HG02588 (cell line): ENCODE results near the gene DET1.

ENCODE experiments used
- ATAC-seq: cut with Tn5 transposase; IDR thresholded peaks from one replicate; pipeline ENCODE4 v1.9.1; 2021; ENCODE audit warnings: mild to moderate bottlenecking, moderate library complexity; ENCODE audit not compliant: unreplicated experiment

The DET1 gene

DNA sequence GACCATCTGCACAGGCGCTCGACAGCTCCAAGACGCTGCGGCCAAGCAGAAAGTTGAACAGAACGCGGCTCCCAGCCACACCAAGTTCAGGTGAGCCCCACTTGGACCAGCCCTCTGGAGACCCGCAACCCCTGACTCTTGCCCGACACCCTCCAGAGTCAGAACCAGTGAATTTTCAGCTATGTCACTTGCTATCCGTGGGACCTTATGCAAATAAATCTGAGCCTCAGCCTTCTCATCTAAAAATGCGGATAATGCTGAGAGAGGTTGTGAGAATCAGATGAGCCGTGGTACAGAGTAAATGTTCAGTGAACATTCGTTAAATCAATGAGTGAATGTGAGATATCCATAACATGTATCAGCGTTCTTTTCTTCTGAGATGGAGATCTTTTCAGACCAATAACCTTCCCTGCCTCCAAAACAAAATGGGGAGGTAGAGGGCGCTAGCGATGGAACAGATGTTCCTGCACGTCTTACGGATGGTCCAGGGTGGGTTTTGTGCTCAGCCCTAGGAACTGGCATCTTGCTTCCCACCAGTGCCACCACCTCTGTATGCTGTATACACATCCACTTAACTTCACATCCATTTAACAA is 78.4 kb downstream of the DET1 start:
- no peak for ATAC-seq

DNA sequence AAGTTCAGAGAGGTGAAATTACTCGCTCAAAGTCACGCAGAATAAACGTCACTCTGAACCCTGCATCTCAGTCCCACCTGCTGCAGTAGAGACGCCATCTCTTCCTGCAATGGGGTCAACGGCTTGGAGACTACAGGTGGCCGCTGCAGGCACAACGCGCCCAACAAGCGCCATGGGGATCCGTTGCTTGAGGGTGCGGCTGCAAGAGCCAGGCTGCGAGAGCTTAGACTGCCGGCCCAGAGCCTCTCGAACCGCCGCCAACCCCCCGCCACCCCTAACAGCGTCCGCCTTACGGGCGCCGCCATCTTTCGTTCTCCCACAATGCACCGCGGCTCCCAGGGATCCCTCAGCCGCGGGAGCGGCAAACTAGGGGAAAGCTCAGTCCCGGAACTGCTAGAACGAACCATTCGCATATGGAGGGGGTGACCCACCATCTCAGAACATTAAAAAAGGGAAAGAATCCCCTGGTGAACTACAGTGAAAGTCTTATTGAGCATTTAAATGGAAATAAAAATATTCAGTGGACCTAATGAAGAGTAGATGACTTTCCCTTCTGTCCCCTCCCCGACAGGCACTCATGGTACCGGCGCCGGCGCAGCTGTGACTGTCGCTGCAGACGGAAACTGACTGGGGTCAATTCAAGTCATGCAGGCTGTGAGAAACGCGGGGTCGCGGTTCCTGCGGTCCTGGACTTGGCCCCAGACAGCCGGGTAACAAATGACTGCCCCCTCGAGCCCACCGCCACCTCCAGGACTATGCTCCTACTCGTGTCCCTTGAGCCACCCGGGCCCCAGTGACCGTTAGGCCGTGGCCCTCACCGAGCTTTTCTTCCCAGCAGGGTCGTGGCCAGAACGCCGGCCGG is 79.2 kb downstream of the DET1 start, which contains the start of the genes MRPL46 and MRPS11:
TSS of gene MRPL46 (minus strand) at position 316 of the 862 bp plus-strand sequence. CDS start at position 305, 11 bp downstream.
TSS of gene MRPS11 (plus strand) at position 636 of the 862 bp plus-strand sequence. CDS start at position 646, 10 bp downstream.
- peak; percentile 89 for ATAC-seq

DNA sequence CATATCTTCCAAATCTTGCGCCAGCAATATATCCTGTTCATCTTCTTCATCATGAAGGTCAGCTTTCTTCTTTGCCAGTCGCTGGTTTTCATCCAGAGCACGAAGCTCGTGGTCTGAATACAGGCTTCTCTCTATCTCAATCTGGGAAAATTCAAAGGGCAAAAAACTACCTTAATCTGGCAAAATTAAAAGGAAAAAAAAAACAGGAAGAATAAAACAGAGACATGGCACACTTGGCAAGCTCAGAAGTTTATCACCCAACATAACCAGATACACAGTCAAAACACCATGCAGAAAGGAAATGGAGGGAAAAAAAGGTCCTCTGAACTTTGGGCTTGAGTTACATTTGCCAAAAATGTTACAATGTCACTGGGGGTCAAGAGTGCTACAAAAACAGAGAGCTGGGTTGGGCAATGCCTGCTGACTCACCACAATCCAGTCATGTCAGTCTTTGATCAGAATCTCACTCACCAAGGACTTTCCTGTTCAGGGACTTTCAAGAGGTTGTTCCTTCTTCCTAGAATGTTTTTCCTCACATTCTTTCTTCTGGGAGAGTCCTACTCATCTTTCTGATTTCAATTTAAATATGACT is 80.8 kb downstream of the DET1 start:
- ATAC-seq: no peak

DNA sequence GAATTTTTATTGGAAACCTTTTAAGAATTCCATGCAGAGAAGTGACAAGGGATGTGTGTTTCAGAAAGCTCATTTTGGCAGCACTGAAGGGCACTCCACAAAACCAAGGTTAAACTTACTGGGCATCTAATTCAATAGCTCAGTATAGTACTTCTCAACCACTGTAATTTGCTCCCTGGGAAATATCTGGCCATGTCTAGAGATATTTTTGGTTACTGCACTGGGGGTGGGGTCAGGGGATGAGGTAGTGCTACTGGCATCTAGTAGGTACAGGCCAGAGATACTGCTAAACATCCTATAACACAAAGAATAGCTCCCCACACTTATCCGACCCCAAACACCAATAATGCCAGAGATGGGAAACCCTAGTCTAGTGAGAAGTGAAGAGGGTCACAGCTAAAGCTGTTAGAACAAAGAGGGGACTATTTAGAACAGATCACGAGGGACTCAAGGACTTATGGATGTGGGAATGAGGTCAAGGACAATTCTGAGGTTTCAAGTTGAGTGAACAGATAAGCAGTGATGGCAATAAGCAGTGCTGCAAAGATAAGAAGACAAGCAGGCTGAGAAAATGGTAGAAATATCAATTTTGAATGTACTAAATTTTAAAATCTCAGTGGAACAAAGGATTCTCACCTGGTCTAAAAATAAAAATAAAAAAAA is 82.5 kb downstream of the DET1 start:
- no peak for ATAC-seq
